Left lung (tissue), 10 donors: ENCODE results near the gene NMRK1. TPM values are rescaled to one million over a fixed set of nuclear protein-coding genes. Genes with fewer than 3 reads are reported as not detected.
A peak's percentile ranks its signal among the peaks of the same experiment; 100 is the strongest.

ENCODE experiments used
- ATAC-seq: fragments of 200-7000 bp; cut with Tn5 transposase; one replicate; pipeline ENCODE4 v1.9.1; 2020; ENCODE audit warnings: moderate library complexity
- DNase-seq, 4 donors: peaks; one replicate each; pipeline ENCODE4 v3.0.0-alpha.2; 2013 to 2020
- H3K27ac ChIP-seq, 2 donors: fragments of 200-600 bp; sonication (generic) in 1 of 2; one replicate each; pipeline versions ENCODE4 v1.5.0 to v1.8.0; 2020 to 2021
- H3K27me3 ChIP-seq, 2 donors: fragments of 200-600 bp; sonication (generic) in 1 of 2; one replicate each; pipeline versions ENCODE4 v1.5.0 to v1.8.0; 2020 to 2021
- H3K36me3 ChIP-seq, 2 donors: fragments of 200-600 bp; sonication (generic) in 1 of 2; one replicate each; pipeline versions ENCODE4 v1.5.0 to v1.8.0; 2020 to 2021
- H3K4me1 ChIP-seq, 2 donors: fragments of 200-600 bp; one replicate each; pipeline ENCODE4 v1.8.0; 2021
- H3K4me3 ChIP-seq, 2 donors: fragments of 200-600 bp; sonication (generic) in 1 of 2; one replicate each; pipeline versions ENCODE4 v1.5.0 to v1.8.0; 2020 to 2021; ENCODE audit warnings: mild to moderate bottlenecking in 1 of 2
- H3K9me3 ChIP-seq, 2 donors: fragments of 200-600 bp; sonication (generic) in 1 of 2; one replicate each; pipeline versions ENCODE4 v1.5.0 to v1.8.0; 2020 to 2021
- intact Hi-C, 2 donors: fragments of 100-400 bp; cut with DNase I; formaldehyde crosslinking; loops; one replicate each; pipeline versions ENCODE4 v1.11.2 to v1.14.2; 2022
- polyA plus RNA-seq, 6 donors: library from polyadenylated mRNA; unstranded; fragments of 120-200 nt; gene quantifications; one replicate each; pipeline ENCODE4 v1.2.1, GENCODE V29; 2013; ENCODE audit not compliant: insufficient read length in 6 of 6
- total RNA-seq, 2 donors: library from RNA; stranded (reverse); fragmentation: NEBNext Ultra II Directional; extraction: Animal tissue kit (Norgen Biotek cat#: 25700); gene quantifications; one replicate each; pipeline ENCODE4 v1.2.1, GENCODE V29; 2021
- TF ChIP-seq, protein P1 (sequence below), 2 donors: fragments of 200-600 bp; sonication (generic) in 1 of 2; IDR thresholded peaks; one replicate each; pipeline versions ENCODE4 v1.5.0 to v1.8.0; 2021; ENCODE audit warnings: antibody characterized with exemption in 2 of 2
- donor health status: DM: no; HTN: yes; CAD: no.
- donor health status: DM: no; HTN: no; CAD: no.

NMRK1 gene
- total and polyA plus RNA-seq, 8 donors = 26.0 to 60.1 (median 37.2) TPM

DNA sequence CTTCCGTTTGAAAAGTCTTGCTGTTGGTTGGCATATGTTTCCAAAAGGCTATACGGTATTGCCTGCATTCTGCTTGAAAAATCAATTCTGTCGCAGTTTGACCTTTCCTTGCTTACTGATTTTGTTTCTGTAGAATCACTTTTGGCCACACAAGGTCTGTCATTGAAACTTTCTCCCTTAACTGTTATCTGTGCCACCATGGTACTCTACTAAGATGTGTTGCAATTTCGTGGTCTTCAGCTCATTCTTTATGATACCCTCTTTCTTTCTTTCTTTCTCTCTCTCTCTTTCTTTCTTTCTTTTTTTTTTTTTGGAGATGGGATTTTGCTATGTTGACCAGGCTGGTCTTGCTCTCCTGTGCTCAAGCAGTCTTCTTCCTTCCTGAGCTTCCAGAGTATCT lies 4.8 kb upstream of the NMRK1 start:
- DNase-seq = no peak
- Histone ChIP-seq H3K27me3 (no peaks in the 10 kb centered on the region), H3K27ac (no peak overlapping the region), H3K4me3 (no peak overlapping the region), H3K36me3 (no peaks in the 10 kb centered on the region), H3K4me1 (peaks cover 24 to 84% of the 10 kb centered on the region in 2 donors), H3K9me3 (no peaks in the 10 kb centered on the region)
- intact Hi-C loops = no loop called here
- TF ChIP-seq, protein P1, sequence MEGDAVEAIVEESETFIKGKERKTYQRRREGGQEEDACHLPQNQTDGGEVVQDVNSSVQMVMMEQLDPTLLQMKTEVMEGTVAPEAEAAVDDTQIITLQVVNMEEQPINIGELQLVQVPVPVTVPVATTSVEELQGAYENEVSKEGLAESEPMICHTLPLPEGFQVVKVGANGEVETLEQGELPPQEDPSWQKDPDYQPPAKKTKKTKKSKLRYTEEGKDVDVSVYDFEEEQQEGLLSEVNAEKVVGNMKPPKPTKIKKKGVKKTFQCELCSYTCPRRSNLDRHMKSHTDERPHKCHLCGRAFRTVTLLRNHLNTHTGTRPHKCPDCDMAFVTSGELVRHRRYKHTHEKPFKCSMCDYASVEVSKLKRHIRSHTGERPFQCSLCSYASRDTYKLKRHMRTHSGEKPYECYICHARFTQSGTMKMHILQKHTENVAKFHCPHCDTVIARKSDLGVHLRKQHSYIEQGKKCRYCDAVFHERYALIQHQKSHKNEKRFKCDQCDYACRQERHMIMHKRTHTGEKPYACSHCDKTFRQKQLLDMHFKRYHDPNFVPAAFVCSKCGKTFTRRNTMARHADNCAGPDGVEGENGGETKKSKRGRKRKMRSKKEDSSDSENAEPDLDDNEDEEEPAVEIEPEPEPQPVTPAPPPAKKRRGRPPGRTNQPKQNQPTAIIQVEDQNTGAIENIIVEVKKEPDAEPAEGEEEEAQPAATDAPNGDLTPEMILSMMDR (IDR thresholded peaks at IDR 0.05) = no peak
- ATAC-seq = no peak

DNA sequence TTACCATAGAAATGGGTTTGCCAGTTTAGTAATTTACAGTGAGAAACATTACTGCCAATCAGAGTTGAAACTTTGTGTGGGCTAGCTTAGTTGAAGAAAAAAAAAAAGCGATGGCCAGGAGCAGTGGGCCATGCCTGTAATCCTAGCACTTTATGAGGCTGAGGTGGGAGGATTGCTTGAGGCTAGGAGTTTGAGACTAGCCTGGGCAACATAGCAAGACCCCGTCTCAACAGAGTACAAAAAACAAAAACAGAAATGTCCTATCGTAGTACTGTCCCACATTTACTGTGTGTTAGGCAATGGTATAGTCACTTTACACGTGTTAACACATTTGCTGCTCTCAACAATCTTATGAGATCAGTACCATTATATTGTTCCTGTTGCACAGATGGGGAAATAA lies 2.6 kb upstream of the NMRK1 start:
- Histone ChIP-seq H3K27me3 (no peaks in the 10 kb centered on the region), H3K4me1 (peaks cover 34 to 74% of the 10 kb centered on the region in 2 donors), H3K4me3 (peak overlapping the region in 1 of 2 donors; percentile 93), H3K36me3 (no peaks in the 10 kb centered on the region), H3K27ac (peak overlapping the region in 1 of 2 donors; percentile 43), H3K9me3 (no peaks in the 10 kb centered on the region)
- TF ChIP-seq, protein P1 (IDR thresholded peaks at IDR 0.05) = no peak
- intact Hi-C loops = no loop called here
- DNase-seq (no peak), ATAC-seq (no peak)

DNA sequence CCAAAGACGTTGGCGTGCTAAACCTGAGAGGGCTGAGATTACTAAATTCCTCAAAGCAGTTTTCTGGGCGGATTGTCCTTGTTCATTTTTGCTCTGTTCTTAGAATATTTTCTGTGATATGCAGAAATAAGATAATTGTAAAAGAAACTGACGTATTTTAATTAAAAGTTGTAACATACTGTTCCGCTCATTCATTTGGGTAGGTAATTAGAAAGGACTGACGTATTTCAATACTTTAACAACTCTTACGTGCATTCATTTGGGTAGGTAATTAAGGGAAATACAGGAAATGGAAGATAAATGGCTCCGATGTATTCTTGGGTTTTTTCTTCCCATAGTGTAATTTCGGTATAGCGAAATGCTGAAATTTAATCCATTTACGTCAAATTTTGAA lies 1.4 kb upstream of the NMRK1 start:
- no peaks in the 10 kb centered on the region for H3K36me3 ChIP-seq
- intact Hi-C loops = loop anchor here in 1 of 2 donors (10.0 kb wide), 1 partner anchor 55 kb away; no protein-coding TSS in a partner anchor
- DNase-seq (no peak), ATAC-seq (no peak)
- H3K4me1 ChIP-seq = peaks cover 29 to 74% of the 10 kb centered on the region in 2 donors
- TF ChIP-seq, protein P1 (IDR thresholded peaks at IDR 0.05) = no peak
- peak overlapping the region; percentile 94 to 100 for H3K27ac ChIP-seq
- no peaks in the 10 kb centered on the region for H3K27me3 ChIP-seq
- no peaks in the 10 kb centered on the region for H3K9me3 ChIP-seq
- H3K4me3 ChIP-seq = peak overlapping the region; percentile 92 to 93

DNA sequence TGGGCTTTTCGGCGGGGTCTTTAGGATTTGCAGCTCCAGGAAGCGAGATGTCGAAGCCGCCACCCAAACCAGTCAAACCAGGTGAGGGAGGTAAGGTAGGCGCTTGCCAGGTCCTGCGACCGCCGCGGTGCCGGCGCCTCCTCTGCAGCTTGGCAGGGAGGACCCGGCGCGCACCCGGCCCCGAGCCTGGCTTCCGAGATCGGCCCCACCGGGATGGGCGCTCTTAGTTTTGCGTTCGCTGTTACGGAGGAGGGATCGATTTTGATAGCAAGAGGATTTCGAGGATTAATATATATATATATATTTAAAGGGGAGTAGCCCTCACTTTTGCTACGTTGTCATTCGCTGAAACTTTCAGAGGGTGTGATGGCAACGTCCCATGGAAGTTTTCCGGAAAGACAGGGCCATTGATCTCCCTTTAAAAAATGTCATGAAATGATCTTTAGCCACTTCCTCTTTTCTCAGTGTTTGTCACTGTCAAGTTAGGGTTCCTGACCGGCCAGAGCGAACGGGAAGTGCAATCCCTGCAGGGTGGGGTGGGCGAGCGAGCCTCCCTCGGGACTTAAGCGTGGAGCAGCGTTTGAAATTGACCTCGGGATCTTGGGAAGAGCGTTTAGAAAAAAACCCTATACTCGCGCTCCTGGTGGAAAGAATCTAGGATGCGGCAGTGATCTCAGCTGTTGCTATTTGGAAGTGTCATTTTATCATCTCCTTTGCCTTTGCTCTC lies 854 bp upstream of the NMRK1 start:
- no peaks in the 10 kb centered on the region for H3K36me3 ChIP-seq
- H3K4me3 ChIP-seq = peak overlapping the region; percentile 92 to 93
- no peaks in the 10 kb centered on the region for H3K27me3 ChIP-seq
- peak overlapping the region; percentile 94 to 100 for H3K27ac ChIP-seq
- H3K4me1 ChIP-seq = peaks cover 32 to 74% of the 10 kb centered on the region in 2 donors
- DNase-seq = peak in 3 of 4 donors; percentile 74 to 90 (median 84)
- TF ChIP-seq, protein P1 (IDR thresholded peaks at IDR 0.05) = peak in 1 of 2 donors; percentile 11
- ATAC-seq = peak; percentile 42
- intact Hi-C loops = loop anchor here in 1 of 2 donors (10.0 kb wide), 1 partner anchor 56 kb away; no protein-coding TSS in a partner anchor
- no peaks in the 10 kb centered on the region for H3K9me3 ChIP-seq

DNA sequence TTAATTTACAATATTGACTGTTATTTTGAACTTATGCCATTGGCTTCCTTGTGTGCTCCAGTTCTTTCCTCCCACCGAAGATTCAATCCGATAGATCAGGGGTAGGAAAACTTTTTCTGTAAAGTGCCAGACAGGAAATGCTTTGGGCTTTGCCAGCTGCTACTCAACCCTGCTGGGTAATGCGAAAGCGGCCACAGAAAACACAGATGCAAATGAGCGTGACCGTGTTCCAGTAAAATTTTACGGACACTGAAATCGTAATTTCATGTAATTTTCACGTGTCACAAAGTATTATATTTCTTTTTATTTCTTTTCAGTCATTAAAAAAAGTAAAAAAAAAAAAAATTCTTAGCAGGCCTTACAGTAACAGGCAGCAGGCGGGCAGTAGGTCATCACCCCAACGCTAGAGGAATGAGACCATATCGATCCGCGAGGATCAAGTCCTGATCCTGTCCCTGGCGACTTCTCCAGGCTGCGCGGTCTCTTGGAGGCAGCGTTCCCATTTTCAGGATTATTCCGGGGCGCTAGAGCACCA lies 599 bp downstream of the NMRK1 start:
- Histone ChIP-seq H3K36me3 (peaks cover 0 to 7% of the 10 kb centered on the region in 2 donors), H3K9me3 (no peaks in the 10 kb centered on the region), H3K4me1 (peaks cover 33 to 67% of the 10 kb centered on the region in 2 donors), H3K27me3 (no peaks in the 10 kb centered on the region), H3K4me3 (peak overlapping the region; percentile 71 to 93), H3K27ac (peak overlapping the region; percentile 94 to 100)
- peak in 2 of 4 donors; percentile 54 to 70 for DNase-seq
- intact Hi-C loops = loop anchor here in 1 of 2 donors (10.0 kb wide), 1 partner anchor 57 kb away; no protein-coding TSS in a partner anchor
- peak; percentile 23 for ATAC-seq
- TF ChIP-seq, protein P1 (IDR thresholded peaks at IDR 0.05) = no peak
